Peyer's patch (tissue), 4 donors: ENCODE data around the gene DNAJB4. TPM values are rescaled to one million over a fixed set of nuclear protein-coding genes. Genes with fewer than 3 reads are reported as not detected.

Source experiments
- DNase-seq, 3 donors: peaks; one replicate each; pipeline ENCODE4 v3.0.0-alpha.2; 2017 to 2019
- H3K27ac ChIP-seq, 4 donors: fragments of 200-600 bp; sonication (generic); one replicate each; pipeline ENCODE4 v1.5.1; 2016 to 2019
- H3K27me3 ChIP-seq, 2 donors: fragments of 200-600 bp; sonication (generic); one replicate each; pipeline ENCODE4 v1.5.1; 2019
- H3K36me3 ChIP-seq, 3 donors: fragments of 200-600 bp; sonication (generic); one replicate each; pipeline ENCODE4 v1.5.1; 2016 to 2019
- H3K4me1 ChIP-seq, 4 donors: fragments of 200-600 bp; sonication (generic); one replicate each; pipeline ENCODE4 v1.5.1; 2016 to 2019
- H3K4me3 ChIP-seq, 4 donors: fragments of 200-600 bp; sonication (generic); 1 replicate in 3 of 4; 2 replicates in 1 of 4; pipeline ENCODE4 v1.5.1; 2016 to 2019; ENCODE audit warnings: mild to moderate bottlenecking in 1 of 4
- H3K9me3 ChIP-seq, 4 donors: fragments of 200-600 bp; sonication (generic); one replicate each; pipeline ENCODE4 v1.5.1; 2016 to 2019; ENCODE audit warnings: mild to moderate bottlenecking in 1 of 4
- POLR2A ChIP-seq, 2 donors: fragments of 450-650 bp; IDR thresholded peaks; one replicate each; pipeline ENCODE4 v1.5.1; 2017; ENCODE audit warnings: antibody characterized with exemption in 2 of 2, mild to moderate bottlenecking in 2 of 2, moderate library complexity in 2 of 2
- total RNA-seq, 4 donors: library from RNA; depleted of rRNA; stranded (reverse); fragments of >200 nt; gene quantifications; one replicate each; pipeline ENCODE4 v1.1.0, GENCODE V29; 2016
- TF ChIP-seq, protein P1 (sequence below), 6 experiments: fragments of 450-650 bp in 4 of 6; fragments of 200-600 bp in 2 of 6; sonication (generic) in 1 of 6; IDR thresholded peaks; one replicate each; pipeline ENCODE4 v1.5.1; 2017 to 2019; ENCODE audit warnings: antibody characterized with exemption in 6 of 6, mild to moderate bottlenecking in 3 of 6, moderate library complexity in 1 of 6

DNAJB4 gene
- total RNA-seq, 4 donors from 2014 or later: 8.8 to 38.0 (median 13.4) TPM

DNA sequence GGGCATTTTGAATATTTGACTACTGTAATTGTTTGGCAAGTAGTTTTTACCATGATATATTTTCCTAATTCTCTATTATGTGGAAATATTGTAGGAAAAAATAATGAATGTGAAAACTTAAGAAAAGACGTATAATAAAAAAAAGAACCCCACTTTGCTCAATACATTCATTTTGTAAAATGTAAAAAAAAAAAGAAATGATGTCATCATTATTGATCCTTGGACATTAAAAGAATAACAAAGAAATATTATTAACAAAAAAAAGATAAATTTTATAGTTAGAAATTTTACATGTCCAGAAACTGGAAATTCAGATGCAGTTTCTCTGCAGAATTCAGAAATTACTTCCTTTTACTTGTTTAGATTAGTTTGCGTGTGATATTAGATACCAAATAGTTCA lies 46.3 kb downstream of the DNAJB4 start:
- DNase-seq: no peak
- H3K36me3 ChIP-seq: no peaks in the 10 kb centered on the region
- H3K4me3 ChIP-seq: no peak overlapping the region
- H3K4me1 ChIP-seq: peaks cover 0 to 6% (median 0%) of the 10 kb centered on the region in 4 donors
- TF ChIP-seq POLR2A (IDR thresholded peaks at IDR 0.05): no peak
- TF ChIP-seq, protein P1, sequence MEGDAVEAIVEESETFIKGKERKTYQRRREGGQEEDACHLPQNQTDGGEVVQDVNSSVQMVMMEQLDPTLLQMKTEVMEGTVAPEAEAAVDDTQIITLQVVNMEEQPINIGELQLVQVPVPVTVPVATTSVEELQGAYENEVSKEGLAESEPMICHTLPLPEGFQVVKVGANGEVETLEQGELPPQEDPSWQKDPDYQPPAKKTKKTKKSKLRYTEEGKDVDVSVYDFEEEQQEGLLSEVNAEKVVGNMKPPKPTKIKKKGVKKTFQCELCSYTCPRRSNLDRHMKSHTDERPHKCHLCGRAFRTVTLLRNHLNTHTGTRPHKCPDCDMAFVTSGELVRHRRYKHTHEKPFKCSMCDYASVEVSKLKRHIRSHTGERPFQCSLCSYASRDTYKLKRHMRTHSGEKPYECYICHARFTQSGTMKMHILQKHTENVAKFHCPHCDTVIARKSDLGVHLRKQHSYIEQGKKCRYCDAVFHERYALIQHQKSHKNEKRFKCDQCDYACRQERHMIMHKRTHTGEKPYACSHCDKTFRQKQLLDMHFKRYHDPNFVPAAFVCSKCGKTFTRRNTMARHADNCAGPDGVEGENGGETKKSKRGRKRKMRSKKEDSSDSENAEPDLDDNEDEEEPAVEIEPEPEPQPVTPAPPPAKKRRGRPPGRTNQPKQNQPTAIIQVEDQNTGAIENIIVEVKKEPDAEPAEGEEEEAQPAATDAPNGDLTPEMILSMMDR (IDR thresholded peaks at IDR 0.05): no peak
- H3K27ac ChIP-seq: no peak overlapping the region
- H3K27me3 ChIP-seq: no peaks in the 10 kb centered on the region
- no peaks in the 10 kb centered on the region for H3K9me3 ChIP-seq

DNA sequence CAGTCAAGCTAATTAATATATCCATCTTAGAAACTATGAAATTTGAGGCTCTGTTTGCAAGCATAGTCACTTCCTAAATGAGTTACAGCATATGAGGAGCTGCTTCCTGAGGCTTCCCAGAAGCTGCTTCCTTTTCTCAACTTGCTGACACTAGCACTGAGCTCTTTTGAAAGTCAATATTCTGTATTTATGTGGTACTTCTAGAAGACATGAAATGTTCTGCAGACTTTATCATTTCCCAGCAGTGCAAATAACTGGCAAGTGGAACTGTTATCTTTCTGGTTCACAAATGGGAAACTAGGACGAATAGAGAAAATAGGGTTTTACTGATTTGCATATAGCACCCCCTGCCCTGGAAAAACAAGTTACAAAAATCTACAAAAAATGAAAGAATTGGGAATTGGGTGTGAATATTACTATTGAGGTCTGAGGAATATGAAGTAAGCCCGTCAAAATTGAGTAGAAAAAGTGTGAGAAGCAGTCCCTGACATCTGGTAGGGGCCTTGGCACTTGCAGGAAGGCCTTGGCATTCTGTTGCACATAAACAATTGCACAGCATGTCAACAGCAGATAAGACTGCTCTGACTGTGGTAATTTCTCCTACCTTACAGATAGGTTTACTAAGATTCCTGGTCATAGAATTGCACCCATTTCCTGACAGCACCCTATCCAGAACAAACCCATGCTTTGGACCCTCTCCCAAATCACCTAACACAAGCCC lies 48.1 kb downstream of the DNAJB4 start:
- no peak overlapping the region for H3K4me3 ChIP-seq
- H3K9me3 ChIP-seq: no peaks in the 10 kb centered on the region
- H3K27ac ChIP-seq: no peak overlapping the region
- peaks cover 0 to 6% (median 0%) of the 10 kb centered on the region in 4 donors for H3K4me1 ChIP-seq
- no peak for DNase-seq
- TF ChIP-seq, protein P1 (IDR thresholded peaks at IDR 0.05): no peak
- TF ChIP-seq POLR2A (IDR thresholded peaks at IDR 0.05): no peak
- H3K36me3 ChIP-seq: no peaks in the 10 kb centered on the region
- H3K27me3 ChIP-seq: no peaks in the 10 kb centered on the region

DNA sequence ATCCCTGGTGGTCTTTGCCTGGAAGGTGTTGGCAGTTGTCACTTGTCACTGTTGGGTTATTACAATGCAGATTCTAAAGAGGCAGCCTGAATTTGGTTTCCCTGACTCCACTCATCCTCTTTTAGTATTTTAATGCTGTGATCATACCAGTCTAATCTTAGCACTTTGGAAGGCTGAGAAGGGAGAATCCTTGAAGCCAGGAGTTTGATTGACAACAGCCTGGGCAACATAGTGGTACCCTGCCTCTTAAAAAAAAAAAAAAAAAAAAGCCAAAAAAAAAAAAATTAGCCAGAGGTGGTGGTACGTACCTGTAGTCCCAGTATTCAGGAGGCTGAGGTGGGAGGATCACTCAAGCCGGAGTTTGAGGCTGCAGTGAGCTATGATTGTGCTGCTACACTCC lies 48.8 kb downstream of the DNAJB4 start:
- TF ChIP-seq, protein P1 (IDR thresholded peaks at IDR 0.05): no peak
- TF ChIP-seq POLR2A (IDR thresholded peaks at IDR 0.05): no peak
- no peak overlapping the region for H3K4me3 ChIP-seq
- no peaks in the 10 kb centered on the region for H3K36me3 ChIP-seq
- no peaks in the 10 kb centered on the region for H3K27me3 ChIP-seq
- DNase-seq: no peak
- H3K27ac ChIP-seq: no peak overlapping the region
- H3K9me3 ChIP-seq: no peaks in the 10 kb centered on the region
- H3K4me1 ChIP-seq: peaks cover 0 to 6% (median 0%) of the 10 kb centered on the region in 4 donors

DNA sequence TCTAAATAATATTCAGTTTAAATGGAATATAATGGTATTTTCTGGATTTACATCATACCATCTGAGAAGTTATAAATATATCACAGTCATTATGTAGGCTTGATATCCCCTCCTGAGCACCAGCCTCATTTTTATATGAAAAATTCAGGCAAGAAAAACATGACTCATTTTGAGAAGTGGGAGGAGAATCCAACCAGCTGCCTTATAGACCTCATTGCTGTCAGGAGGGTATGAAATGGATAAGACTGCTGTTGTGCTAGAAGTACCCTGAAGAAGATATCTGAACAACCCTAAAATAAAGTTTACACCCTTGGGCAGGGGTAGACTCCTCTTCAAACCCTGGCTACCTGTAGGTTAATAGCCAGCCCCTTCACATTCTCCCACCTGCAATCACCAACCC lies 49.8 kb downstream of the DNAJB4 start:
- Histone ChIP-seq H3K27ac (no peak overlapping the region), H3K4me3 (no peak overlapping the region), H3K36me3 (no peaks in the 10 kb centered on the region), H3K4me1 (peaks cover 0 to 6% (median 0%) of the 10 kb centered on the region in 4 donors), H3K27me3 (no peaks in the 10 kb centered on the region), H3K9me3 (no peaks in the 10 kb centered on the region)
- DNase-seq: no peak
- TF ChIP-seq POLR2A (IDR thresholded peaks at IDR 0.05): no peak
- TF ChIP-seq, protein P1 (IDR thresholded peaks at IDR 0.05): no peak

DNA sequence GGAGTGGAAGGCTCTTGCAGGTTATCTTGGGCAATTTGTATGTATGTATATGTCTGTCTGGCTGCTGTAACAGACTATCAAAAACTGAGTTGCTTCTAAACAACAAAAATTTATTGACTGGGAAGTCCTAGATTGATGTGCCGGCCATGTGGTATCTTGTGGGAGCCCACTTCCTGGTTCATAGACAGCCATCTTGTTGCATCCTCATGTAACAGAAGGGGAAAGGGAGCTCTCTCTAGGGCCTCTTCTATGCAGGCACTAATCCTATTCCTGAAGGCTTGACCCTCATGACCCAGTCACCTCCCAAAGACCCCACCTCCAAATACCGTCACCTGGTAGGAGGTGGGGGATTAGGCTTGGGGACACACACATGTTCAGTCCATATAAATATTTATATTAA lies 50.2 kb downstream of the DNAJB4 start:
- Histone ChIP-seq H3K27me3 (no peaks in the 10 kb centered on the region), H3K4me3 (no peak overlapping the region), H3K36me3 (no peaks in the 10 kb centered on the region), H3K9me3 (no peaks in the 10 kb centered on the region), H3K27ac (no peak overlapping the region), H3K4me1 (peaks cover 0 to 6% (median 0%) of the 10 kb centered on the region in 4 donors)
- DNase-seq: no peak
- TF ChIP-seq POLR2A (IDR thresholded peaks at IDR 0.05): no peak
- TF ChIP-seq, protein P1 (IDR thresholded peaks at IDR 0.05): no peak
